Measurements from ENCODE around the gene IFI27L1. TPM values are rescaled to one million over a fixed set of nuclear protein-coding genes. Genes with fewer than 3 reads are reported as not detected.

Gene IFI27L1
- total and polyA plus RNA-seq, 2 donors (not counting 1 experiment from before 2014, with no cell fraction given) = 14.4 to 20.3 TPM

GRCh38 chr14:94041551-94042346, 39.4 kb upstream of the IFI27L1 start:
- Histone ChIP-seq H3K9me3 (ENCODE audit: control insufficient read depth, insufficient read depth, low read depth, low read length) (no peaks in the 10 kb centered on the region), H3K4me3 (replicated peaks in 1 of 4; ENCODE audit: control extremely low read depth in 1 of 4, insufficient read depth in 1 of 4, low read depth in 3 of 4, low read length in 4 of 4) (no peak overlapping the region), H3K27me3 (ENCODE audit: control insufficient read depth, insufficient read depth, low read length) (no peaks in the 10 kb centered on the region), H3K36me3 (ENCODE audit: control insufficient read depth, insufficient read depth, low read length) (peaks cover 10% of the 10 kb centered on the region), H4K20me1 (ENCODE audit: control insufficient read depth, extremely low read depth, insufficient read depth, low read length) (no peaks in the 10 kb centered on the region), H3K79me2 (ENCODE audit: control insufficient read depth, insufficient read depth, low read length) (no peaks in the 10 kb centered on the region), H3K4me2 (ENCODE audit: extremely low read depth, insufficient read depth, low read length) (peak overlapping the region; percentile 71), H2AFZ (ENCODE audit: low read length) (no peak overlapping the region), H3K4me1 (ENCODE audit: control insufficient read depth, extremely low read depth, insufficient read depth, low read length) (peaks cover 25% of the 10 kb centered on the region), H3K9ac (ENCODE audit: insufficient read depth, low read length) (no peak overlapping the region), H3K27ac (ENCODE audit: insufficient read depth, low read length) (peak overlapping the region; percentile 2)
- peak; percentile 75 to 85 for DNase-seq (ENCODE audit: low read depth in 2 of 2)
- TF ChIP-seq, protein P1, sequence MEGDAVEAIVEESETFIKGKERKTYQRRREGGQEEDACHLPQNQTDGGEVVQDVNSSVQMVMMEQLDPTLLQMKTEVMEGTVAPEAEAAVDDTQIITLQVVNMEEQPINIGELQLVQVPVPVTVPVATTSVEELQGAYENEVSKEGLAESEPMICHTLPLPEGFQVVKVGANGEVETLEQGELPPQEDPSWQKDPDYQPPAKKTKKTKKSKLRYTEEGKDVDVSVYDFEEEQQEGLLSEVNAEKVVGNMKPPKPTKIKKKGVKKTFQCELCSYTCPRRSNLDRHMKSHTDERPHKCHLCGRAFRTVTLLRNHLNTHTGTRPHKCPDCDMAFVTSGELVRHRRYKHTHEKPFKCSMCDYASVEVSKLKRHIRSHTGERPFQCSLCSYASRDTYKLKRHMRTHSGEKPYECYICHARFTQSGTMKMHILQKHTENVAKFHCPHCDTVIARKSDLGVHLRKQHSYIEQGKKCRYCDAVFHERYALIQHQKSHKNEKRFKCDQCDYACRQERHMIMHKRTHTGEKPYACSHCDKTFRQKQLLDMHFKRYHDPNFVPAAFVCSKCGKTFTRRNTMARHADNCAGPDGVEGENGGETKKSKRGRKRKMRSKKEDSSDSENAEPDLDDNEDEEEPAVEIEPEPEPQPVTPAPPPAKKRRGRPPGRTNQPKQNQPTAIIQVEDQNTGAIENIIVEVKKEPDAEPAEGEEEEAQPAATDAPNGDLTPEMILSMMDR (conservative IDR thresholded peaks at IDR 0.05 in 1 of 2, IDR thresholded peaks at IDR 0.05 in 1 of 2; ENCODE audit: low read depth in 1 of 2, low read length in 2 of 2) = no peak
- TF ChIP-seq EZH2 (IDR thresholded peaks at IDR 0.05; ENCODE audit: low read length, missing control alignments) = no peak

DNA sequence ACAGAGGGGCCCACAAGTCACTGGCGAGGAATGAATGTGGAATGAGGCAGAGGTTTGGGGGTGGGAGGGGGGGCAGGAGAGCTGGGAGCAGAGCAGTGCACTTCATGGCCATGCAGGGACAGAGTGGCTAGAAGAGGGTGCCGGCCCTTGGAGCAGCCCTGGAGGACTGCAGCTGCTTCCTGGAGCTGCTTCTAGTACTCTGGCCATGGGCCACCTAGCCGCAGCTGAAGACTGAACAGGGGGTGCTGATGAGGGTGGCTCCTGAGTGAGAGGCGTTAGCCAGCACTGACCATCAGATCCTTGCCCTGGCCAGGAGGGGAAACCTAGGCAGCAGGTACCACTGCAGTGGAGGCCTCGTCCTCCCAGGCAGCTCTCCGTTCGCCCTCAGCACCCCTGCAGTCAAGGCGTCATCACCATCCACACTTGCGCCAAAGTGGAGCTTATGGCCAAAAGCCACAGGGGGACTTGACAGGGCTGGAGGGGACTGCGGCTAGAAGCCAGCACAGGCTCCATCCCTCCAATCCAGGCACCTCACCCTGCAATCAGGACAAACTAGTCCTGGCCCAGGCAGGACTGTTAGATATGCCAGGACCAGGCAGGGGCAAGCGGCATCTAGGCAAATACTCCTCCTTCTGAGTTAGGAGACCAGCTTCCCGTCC, 38.5 kb upstream of the IFI27L1 start:
- Histone ChIP-seq H2AFZ (ENCODE audit: low read length) (no peak overlapping the region), H3K27ac (ENCODE audit: insufficient read depth, low read length) (peak overlapping the region; percentile 20), H3K4me1 (ENCODE audit: control insufficient read depth, extremely low read depth, insufficient read depth, low read length) (peaks cover 25% of the 10 kb centered on the region), H3K9ac (ENCODE audit: insufficient read depth, low read length) (no peak overlapping the region), H4K20me1 (ENCODE audit: control insufficient read depth, extremely low read depth, insufficient read depth, low read length) (no peaks in the 10 kb centered on the region), H3K4me2 (ENCODE audit: extremely low read depth, insufficient read depth, low read length) (peak overlapping the region; percentile 71), H3K9me3 (ENCODE audit: control insufficient read depth, insufficient read depth, low read depth, low read length) (no peaks in the 10 kb centered on the region), H3K36me3 (ENCODE audit: control insufficient read depth, insufficient read depth, low read length) (peaks cover 12% of the 10 kb centered on the region), H3K4me3 (replicated peaks in 1 of 4; ENCODE audit: control extremely low read depth in 1 of 4, insufficient read depth in 1 of 4, low read depth in 3 of 4, low read length in 4 of 4) (no peak overlapping the region), H3K27me3 (ENCODE audit: control insufficient read depth, insufficient read depth, low read length) (no peaks in the 10 kb centered on the region), H3K79me2 (ENCODE audit: control insufficient read depth, insufficient read depth, low read length) (no peaks in the 10 kb centered on the region)
- DNase-seq (ENCODE audit: low read depth in 2 of 2) = no peak
- TF ChIP-seq, protein P1 (conservative IDR thresholded peaks at IDR 0.05 in 1 of 2, IDR thresholded peaks at IDR 0.05 in 1 of 2; ENCODE audit: low read depth in 1 of 2, low read length in 2 of 2) = no peak

DNA sequence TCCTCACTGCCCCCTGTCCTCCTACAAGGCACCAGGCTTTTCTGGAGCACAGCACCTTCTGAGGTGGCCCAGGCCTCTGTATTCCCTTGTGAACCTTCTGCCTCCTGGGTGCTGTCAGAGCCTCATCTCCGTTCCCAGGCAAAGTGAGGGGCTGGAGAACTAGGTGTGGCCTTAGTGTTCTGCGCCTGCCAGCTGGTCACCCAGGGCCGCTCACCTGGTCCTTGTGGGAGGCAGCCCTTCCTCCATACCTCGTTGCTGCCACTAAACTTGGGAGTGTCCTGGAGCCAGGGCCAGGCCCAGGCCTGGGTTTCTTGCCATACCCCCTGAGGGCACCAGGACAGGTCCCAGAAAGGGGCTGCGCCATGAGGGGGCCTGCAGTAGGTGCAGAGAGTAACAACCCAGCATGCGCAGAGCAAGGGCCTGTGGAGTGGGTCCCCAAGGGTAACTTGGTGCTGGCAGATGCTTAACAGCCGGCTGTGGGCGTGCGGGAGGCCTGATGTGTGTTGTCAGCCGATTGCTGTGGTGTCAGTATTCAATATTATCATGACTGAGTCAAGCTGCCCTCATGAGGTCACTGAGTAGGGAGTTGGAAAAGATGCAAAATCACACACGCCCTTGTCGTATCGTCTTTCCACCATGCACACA, 37.9 kb upstream of the IFI27L1 start:
- peak overlapping the region; percentile 10 for H3K27ac ChIP-seq (ENCODE audit: insufficient read depth, low read length)
- peaks cover 13% of the 10 kb centered on the region for H3K36me3 ChIP-seq (ENCODE audit: control insufficient read depth, insufficient read depth, low read length)
- H4K20me1 ChIP-seq (ENCODE audit: control insufficient read depth, extremely low read depth, insufficient read depth, low read length) = no peaks in the 10 kb centered on the region
- TF ChIP-seq, protein P1 (conservative IDR thresholded peaks at IDR 0.05 in 1 of 2, IDR thresholded peaks at IDR 0.05 in 1 of 2; ENCODE audit: low read depth in 1 of 2, low read length in 2 of 2) = no peak
- TF ChIP-seq EZH2 (IDR thresholded peaks at IDR 0.05; ENCODE audit: low read length, missing control alignments) = no peak
- H3K4me3 ChIP-seq (replicated peaks in 1 of 4; ENCODE audit: control extremely low read depth in 1 of 4, insufficient read depth in 1 of 4, low read depth in 3 of 4, low read length in 4 of 4) = no peak overlapping the region
- H3K9me3 ChIP-seq (ENCODE audit: control insufficient read depth, insufficient read depth, low read depth, low read length) = no peaks in the 10 kb centered on the region
- H3K9ac ChIP-seq (ENCODE audit: insufficient read depth, low read length) = no peak overlapping the region
- DNase-seq (ENCODE audit: low read depth in 2 of 2) = peak; percentile 28 to 58
- peaks cover 25% of the 10 kb centered on the region for H3K4me1 ChIP-seq (ENCODE audit: control insufficient read depth, extremely low read depth, insufficient read depth, low read length)
- H3K79me2 ChIP-seq (ENCODE audit: control insufficient read depth, insufficient read depth, low read length) = no peaks in the 10 kb centered on the region
- H2AFZ ChIP-seq (ENCODE audit: low read length) = no peak overlapping the region
- H3K27me3 ChIP-seq (ENCODE audit: control insufficient read depth, insufficient read depth, low read length) = no peaks in the 10 kb centered on the region
- H3K4me2 ChIP-seq (ENCODE audit: extremely low read depth, insufficient read depth, low read length) = no peak overlapping the region

Measured in fibroblast of lung (primary cell).